K562 (cell line): ENCODE results near the gene SMIM15. TPM values are rescaled to one million over a fixed set of nuclear protein-coding genes. Genes with fewer than 3 reads are reported as not detected.

Experiments
- FIP1L1 ChIP-seq: fragments of 200-400 bp; formaldehyde crosslinking; IDR thresholded peaks from 2 replicates; pipeline ENCODE4 v1.6.1; 2018; ENCODE audit warnings: mild to moderate bottlenecking, low read depth, low read length; ENCODE audit not compliant: poor library complexity, severe bottlenecking
- ILK ChIP-seq: fragments of 450-650 bp; IDR thresholded peaks from 2 replicates; pipeline ENCODE4 v1.6.1; 2016; ENCODE audit warnings: missing genetic modification characterization, low read depth, mild to moderate bottlenecking, missing compliant biosample characterization, moderate library complexity, borderline replicate concordance
- TAF15 ChIP-seq: fragments of 200-400 bp; formaldehyde crosslinking; IDR thresholded peaks from 2 replicates; pipeline ENCODE4 v1.6.1; 2017; ENCODE audit warnings: mild to moderate bottlenecking, low read depth, low read length, moderate library complexity
- polyA plus RNA-seq, 8 experiments: library from polyadenylated mRNA; depleted of rRNA in 4 of 8; stranded (reverse) in 5 of 8; unstranded in 3 of 8; fragments of >200 nt; fragmentation: Nextera tagmentation in 2 of 8; fragmentation: Illumina TruSeq in 1 of 8; extraction: Ambion mirVana in 2 of 8; extraction: Trizol in 1 of 8; gene quantifications; 2 replicates each; pipeline versions ENCODE4 v1.2.1 to v1.2.3, GENCODE V29; 2011 to 2014; ENCODE audit warnings: inconsistent platforms in 1 of 8, missing spikeins in 1 of 8
- total RNA-seq, 7 experiments: library from RNA; depleted of rRNA in 6 of 7; stranded (reverse); fragments of >200 nt in 6 of 7; fragmentation: Illumina TruSeq in 2 of 7; extraction: Trizol in 2 of 7; gene quantifications; 2 replicates each; pipeline versions ENCODE4 v1.2.1 to v1.2.3, GENCODE V29; 2011 to 2021; ENCODE audit warnings: low replicate concordance in 1 of 7
- TF ChIP-seq, protein P1 (sequence below): sonication (generic); formaldehyde crosslinking; IDR thresholded peaks from 2 replicates; pipeline ENCODE4 v1.8.1; 2023; ENCODE audit warnings: mild to moderate bottlenecking, missing genetic modification reagents
- TF ChIP-seq, protein P2 (sequence below): IDR thresholded peaks from 2 replicates; pipeline ENCODE4 v1.6.1; 2014; ENCODE audit warnings: antibody characterized with exemption

The SMIM15 gene
- total and polyA plus RNA-seq, 9 of the 15 experiments (the other 6 are each of a cell fraction or from before 2014, with no cell fraction given) = 16.6 to 124 (median 82.0) TPM

DNA sequence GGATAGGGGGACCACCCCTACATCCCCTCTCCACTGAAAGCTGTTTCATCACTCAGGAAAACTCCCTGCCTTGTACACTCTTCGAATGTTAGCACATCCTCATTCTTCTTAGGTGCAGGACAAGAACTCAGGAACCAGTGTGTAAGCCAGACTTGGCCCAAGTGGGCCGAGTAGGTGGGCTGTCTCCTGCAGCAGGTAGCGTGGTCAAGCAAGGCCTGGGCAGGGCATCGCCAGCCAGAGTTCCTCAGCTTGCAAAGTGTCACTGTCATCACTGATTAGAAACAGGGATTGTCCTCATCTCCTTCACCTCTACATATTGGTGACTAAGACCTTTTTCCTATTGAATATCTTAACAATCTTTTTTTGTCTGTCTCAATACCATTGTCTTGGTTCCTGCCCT, 22.3 kb downstream of the SMIM15 start (continued):
- TF ChIP-seq, protein P1, sequence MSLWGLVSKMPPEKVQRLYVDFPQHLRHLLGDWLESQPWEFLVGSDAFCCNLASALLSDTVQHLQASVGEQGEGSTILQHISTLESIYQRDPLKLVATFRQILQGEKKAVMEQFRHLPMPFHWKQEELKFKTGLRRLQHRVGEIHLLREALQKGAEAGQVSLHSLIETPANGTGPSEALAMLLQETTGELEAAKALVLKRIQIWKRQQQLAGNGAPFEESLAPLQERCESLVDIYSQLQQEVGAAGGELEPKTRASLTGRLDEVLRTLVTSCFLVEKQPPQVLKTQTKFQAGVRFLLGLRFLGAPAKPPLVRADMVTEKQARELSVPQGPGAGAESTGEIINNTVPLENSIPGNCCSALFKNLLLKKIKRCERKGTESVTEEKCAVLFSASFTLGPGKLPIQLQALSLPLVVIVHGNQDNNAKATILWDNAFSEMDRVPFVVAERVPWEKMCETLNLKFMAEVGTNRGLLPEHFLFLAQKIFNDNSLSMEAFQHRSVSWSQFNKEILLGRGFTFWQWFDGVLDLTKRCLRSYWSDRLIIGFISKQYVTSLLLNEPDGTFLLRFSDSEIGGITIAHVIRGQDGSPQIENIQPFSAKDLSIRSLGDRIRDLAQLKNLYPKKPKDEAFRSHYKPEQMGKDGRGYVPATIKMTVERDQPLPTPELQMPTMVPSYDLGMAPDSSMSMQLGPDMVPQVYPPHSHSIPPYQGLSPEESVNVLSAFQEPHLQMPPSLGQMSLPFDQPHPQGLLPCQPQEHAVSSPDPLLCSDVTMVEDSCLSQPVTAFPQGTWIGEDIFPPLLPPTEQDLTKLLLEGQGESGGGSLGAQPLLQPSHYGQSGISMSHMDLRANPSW (CRISPR knock-in tag) = no peak
- no peak for TF ChIP-seq TAF15
- TF ChIP-seq, protein P2, sequence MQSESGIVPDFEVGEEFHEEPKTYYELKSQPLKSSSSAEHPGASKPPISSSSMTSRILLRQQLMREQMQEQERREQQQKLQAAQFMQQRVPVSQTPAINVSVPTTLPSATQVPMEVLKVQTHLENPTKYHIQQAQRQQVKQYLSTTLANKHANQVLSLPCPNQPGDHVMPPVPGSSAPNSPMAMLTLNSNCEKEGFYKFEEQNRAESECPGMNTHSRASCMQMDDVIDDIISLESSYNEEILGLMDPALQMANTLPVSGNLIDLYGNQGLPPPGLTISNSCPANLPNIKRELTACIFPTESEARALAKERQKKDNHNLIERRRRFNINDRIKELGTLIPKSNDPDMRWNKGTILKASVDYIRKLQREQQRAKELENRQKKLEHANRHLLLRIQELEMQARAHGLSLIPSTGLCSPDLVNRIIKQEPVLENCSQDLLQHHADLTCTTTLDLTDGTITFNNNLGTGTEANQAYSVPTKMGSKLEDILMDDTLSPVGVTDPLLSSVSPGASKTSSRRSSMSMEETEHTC = no peak
- TF ChIP-seq ILK (tag) = no peak
- TF ChIP-seq FIP1L1 = no peak
